ENCODE data around the gene BPIFB6.

Gene BPIFB6

DNA sequence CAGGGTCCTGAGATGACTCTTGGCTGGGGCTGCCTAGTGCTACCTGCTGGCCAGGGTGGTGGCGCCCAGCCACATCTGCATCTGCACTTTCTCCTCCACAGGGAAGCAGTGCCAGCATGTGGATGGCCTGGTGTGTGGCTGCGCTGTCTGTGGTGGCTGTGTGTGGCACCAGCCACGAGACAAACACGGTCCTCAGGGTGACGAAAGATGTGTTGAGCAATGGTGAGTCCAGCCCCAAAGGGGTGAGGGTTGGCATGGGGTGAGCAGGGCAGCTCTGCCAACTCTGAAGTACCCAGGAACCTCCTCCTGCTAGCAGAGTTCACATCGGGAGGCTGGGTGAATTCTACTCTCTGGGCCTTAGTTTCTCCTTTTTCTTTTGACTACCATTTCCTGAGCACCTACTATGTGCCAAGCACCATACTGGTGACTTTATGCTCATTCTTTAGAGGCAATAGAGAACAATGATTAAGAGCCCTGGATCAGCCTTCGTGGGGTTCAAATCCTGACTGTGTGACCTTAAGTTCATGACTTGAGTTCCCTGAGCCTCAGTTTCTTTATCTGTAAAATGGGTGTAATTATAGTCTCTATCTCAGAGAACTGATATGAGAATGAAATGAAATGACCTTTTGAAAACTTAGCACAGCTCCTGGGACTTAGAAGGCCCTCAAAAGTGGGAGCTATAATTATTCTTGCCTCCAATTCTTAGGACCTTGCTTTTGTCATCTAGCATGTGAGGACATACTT lies 50.1 kb downstream of the BPIFB6 start:
- TF ChIP-seq, protein P1, sequence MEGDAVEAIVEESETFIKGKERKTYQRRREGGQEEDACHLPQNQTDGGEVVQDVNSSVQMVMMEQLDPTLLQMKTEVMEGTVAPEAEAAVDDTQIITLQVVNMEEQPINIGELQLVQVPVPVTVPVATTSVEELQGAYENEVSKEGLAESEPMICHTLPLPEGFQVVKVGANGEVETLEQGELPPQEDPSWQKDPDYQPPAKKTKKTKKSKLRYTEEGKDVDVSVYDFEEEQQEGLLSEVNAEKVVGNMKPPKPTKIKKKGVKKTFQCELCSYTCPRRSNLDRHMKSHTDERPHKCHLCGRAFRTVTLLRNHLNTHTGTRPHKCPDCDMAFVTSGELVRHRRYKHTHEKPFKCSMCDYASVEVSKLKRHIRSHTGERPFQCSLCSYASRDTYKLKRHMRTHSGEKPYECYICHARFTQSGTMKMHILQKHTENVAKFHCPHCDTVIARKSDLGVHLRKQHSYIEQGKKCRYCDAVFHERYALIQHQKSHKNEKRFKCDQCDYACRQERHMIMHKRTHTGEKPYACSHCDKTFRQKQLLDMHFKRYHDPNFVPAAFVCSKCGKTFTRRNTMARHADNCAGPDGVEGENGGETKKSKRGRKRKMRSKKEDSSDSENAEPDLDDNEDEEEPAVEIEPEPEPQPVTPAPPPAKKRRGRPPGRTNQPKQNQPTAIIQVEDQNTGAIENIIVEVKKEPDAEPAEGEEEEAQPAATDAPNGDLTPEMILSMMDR (IDR thresholded peaks at IDR 0.05; ENCODE audit: low read length, missing control alignments): no peak
- H3K4me3 ChIP-seq (replicated peaks; ENCODE audit: low read depth, low read length): no peak overlapping the region
- no peak for DNase-seq (ENCODE audit: low read depth)

DNA sequence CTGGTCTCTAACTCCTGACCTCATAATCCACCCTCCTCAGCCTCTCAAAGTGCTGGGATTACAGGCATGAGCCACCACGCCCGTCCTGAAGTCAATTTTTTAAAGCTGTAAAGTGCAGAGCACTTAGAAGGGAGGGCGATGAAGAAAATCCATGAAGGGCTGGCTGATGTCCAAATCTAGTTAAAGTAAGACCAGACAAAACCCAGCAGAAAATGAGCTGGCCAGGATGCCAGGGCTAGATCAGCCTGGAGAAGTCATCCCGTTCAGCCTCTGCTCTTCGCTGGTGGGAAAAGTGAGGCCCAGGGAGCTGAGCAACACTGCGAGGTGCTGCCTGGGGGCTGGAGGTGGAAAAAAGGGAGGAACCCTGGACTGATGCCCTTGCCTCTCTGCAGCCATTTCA lies 51.1 kb downstream of the BPIFB6 start:
- no peak for DNase-seq (ENCODE audit: low read depth)
- TF ChIP-seq, protein P1 (IDR thresholded peaks at IDR 0.05; ENCODE audit: low read length, missing control alignments): no peak
- H3K4me3 ChIP-seq (replicated peaks; ENCODE audit: low read depth, low read length): no peak overlapping the region

DNA sequence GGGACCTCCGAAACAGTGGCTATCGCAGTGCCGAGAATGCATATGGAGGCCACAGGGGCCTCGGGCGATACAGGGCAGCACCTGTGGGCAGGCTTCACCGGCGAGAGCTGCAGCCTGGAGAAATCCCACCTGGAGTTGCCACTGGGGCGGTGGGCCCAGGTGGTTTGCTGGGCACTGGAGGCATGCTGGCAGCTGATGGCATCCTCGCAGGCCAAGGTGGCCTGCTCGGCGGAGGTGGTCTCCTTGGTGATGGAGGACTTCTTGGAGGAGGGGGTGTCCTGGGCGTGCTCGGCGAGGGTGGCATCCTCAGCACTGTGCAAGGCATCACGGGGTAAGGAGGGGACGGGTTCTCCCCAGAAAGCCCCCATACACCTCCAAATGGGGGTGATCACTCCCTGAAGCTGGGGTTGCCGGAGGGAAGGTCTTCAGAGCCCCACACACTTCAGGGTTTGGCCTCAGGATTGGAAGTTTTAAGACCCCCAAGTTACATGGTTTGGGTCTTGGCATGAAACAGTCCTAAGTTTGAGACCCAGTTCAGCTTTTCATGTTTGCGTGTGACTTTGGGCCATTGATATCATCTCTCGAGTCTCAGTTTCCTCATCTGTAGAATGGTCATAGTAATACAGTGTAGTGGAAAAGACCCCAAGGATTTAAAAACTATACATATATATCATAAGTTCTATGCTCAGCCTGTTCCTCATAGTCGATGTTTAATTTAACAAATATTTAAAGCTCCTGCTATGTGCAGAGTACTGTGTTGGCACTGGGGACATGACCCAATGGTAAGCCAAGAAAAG lies 52.3 kb downstream of the BPIFB6 start:
- TF ChIP-seq, protein P1 (IDR thresholded peaks at IDR 0.05; ENCODE audit: low read length, missing control alignments): no peak
- DNase-seq (ENCODE audit: low read depth): no peak
- H3K4me3 ChIP-seq (replicated peaks; ENCODE audit: low read depth, low read length): no peak overlapping the region

DNA sequence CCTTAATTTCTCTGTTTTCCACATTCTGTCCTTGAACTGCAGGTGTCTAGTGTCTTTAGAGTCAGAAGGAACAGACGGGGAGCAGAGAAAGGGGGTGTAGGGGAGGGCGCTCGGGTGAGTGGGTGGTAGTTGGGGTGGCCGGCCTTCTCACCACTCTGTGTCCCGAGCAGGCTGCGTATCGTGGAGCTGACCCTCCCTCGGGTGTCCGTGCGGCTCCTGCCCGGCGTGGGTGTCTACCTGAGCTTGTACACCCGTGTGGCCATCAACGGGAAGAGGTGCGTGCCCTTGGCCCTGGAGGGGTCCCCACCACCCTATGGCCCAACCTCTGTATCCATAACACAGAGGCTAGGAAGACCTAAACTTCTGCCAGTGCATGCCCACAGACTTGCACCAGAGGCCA lies 53.3 kb downstream of the BPIFB6 start:
- DNase-seq (ENCODE audit: low read depth): no peak
- TF ChIP-seq, protein P1 (IDR thresholded peaks at IDR 0.05; ENCODE audit: low read length, missing control alignments): no peak
- no peak overlapping the region for H3K4me3 ChIP-seq (replicated peaks; ENCODE audit: low read depth, low read length)

DNA sequence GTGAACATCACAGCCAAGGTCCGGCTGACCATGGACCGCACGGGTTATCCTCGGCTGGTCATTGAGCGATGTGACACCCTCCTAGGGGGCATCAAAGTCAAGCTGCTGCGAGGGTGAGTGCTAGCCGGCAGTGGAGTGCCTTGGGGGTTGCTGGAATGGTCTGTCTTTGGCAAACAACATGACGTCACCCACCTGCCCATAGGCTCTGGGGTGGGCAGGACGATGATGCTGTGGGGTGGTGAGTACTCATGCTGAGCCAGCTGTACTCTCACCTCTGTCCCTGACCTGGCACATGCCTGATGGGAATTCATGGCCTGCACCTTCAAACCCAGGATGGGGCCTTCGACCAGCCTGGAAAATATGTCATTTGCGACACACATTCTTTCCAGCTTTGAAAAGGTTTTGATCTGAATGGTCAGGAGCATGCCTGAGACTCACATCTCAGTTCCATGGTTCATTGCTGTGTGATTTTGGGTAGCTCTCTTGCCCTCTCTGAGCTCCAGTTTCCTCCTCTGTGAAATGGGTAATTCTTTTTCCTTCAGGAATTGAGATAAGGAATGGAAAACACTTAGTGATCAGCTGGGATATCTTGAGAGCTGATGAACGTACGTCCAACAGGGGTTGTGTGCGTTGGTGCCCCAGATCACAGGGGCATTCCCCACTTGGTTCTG lies 54.7 kb downstream of the BPIFB6 start:
- H3K4me3 ChIP-seq (replicated peaks; ENCODE audit: low read depth, low read length): no peak overlapping the region
- no peak for DNase-seq (ENCODE audit: low read depth)
- TF ChIP-seq, protein P1 (IDR thresholded peaks at IDR 0.05; ENCODE audit: low read length, missing control alignments): no peak

DNA sequence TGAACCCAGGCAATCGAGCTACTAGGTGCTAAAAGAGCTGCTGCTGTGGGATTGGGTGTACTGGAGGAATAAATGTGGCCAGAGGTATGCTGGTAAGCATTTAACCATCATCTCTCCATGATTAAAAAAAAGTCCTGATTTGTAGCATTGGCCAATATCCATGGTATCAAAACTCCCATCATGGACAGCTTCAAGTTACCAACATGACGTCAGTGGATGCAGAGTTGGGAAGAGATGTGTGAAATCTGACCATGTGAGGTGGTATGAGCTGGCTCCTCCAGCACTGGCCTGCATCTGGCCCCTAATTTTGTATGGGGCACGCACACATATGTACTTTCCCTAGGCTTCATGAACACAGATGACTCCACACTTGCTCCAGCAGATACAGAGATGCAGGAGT lies 59.7 kb downstream of the BPIFB6 start:
- DNase-seq (ENCODE audit: low read depth): no peak
- no peak overlapping the region for H3K4me3 ChIP-seq (replicated peaks; ENCODE audit: low read depth, low read length)
- TF ChIP-seq, protein P1 (IDR thresholded peaks at IDR 0.05; ENCODE audit: low read length, missing control alignments): no peak
